Endothelial cell of umbilical vein (primary cell): ENCODE measurements around the gene PLCD1.

Source experiments
- CTCF ChIP-seq, 2 donors: IDR thresholded peaks; 1 replicate in 1 of 2; 2 replicates in 1 of 2; pipeline ENCODE4 v1.5.1; 2011; ENCODE audit warnings: low read length in 2 of 2, mild to moderate bottlenecking in 2 of 2, moderate library complexity in 2 of 2, control low read depth in 1 of 2, inconsistent platforms in 1 of 2, low read depth in 1 of 2; ENCODE audit not compliant: insufficient read depth in 1 of 2; ENCODE audit errors: extremely low read depth in 1 of 2
- EZH2 ChIP-seq: IDR thresholded peaks from 2 replicates; pipeline ENCODE4 v1.6.1; 2012; ENCODE audit warnings: borderline replicate concordance, low read depth, mild to moderate bottlenecking, moderate library complexity, low read length, inconsistent platforms; ENCODE audit not compliant: severe bottlenecking
- FOS ChIP-seq: IDR thresholded peaks from 2 replicates; pipeline ENCODE4 v1.6.1; 2011; ENCODE audit warnings: mild to moderate bottlenecking, low read length, moderate library complexity, borderline replicate concordance; ENCODE audit not compliant: insufficient read depth
- GATA2 ChIP-seq: IDR thresholded peaks from 2 replicates; pipeline ENCODE4 v1.7.0; 2011; ENCODE audit warnings: low read depth, mild to moderate bottlenecking, moderate library complexity, mixed read lengths, low read length; ENCODE audit not compliant: insufficient read length, insufficient read depth
- JUN ChIP-seq: IDR thresholded peaks from 2 replicates; pipeline ENCODE4 v1.6.1; 2011; ENCODE audit warnings: borderline replicate concordance, low read depth; ENCODE audit not compliant: insufficient read length, insufficient read depth
- MAX ChIP-seq: IDR thresholded peaks from 2 replicates; pipeline ENCODE4 v1.6.1; 2011; ENCODE audit not compliant: insufficient read depth, insufficient read length
- MYC ChIP-seq: IDR thresholded peaks from one replicate; pipeline ENCODE4 v1.6.1; 2011; ENCODE audit warnings: mild to moderate bottlenecking, low read depth, low read length
- POLR2A ChIP-seq: IDR thresholded peaks from 2 replicates; pipeline ENCODE4 v1.6.1; 2012; ENCODE audit warnings: low read depth, mild to moderate bottlenecking, control low read depth, low read length
- POLR2AphosphoS5 ChIP-seq: IDR thresholded peaks from 2 replicates; pipeline ENCODE4 v1.6.1; 2012; ENCODE audit warnings: low read depth, mild to moderate bottlenecking, control low read depth, low read length, moderate library complexity; ENCODE audit not compliant: insufficient read depth

- TF ChIP-seq MAX (no peak), JUN (no peak), EZH2 (no peak), CTCF (IDR thresholded peaks at IDR 0.05; ENCODE audit: extremely low read depth in 1 of 2, insufficient read depth in 1 of 2, low read depth in 1 of 2, low read length in 2 of 2) (no peak), POLR2AphosphoS5 (no peak), POLR2A (no peak), FOS (no peak), MYC (no peak), GATA2 (no peak)
Observed at GRCh38 chr3:38003817-38004414, 25.5 kb downstream of the PLCD1 start.
